Measurements from ENCODE around the gene KIRREL3.

Gene KIRREL3

GRCh38 chr11:126419801-126420697 lies 580.5 kb downstream of the KIRREL3 start:
- no peak for DNase-seq (ENCODE audit: low spot score)

GRCh38 chr11:126418887-126419286 lies 581.7 kb downstream of the KIRREL3 start:
- DNase-seq (ENCODE audit: low spot score), result no peak

DNA sequence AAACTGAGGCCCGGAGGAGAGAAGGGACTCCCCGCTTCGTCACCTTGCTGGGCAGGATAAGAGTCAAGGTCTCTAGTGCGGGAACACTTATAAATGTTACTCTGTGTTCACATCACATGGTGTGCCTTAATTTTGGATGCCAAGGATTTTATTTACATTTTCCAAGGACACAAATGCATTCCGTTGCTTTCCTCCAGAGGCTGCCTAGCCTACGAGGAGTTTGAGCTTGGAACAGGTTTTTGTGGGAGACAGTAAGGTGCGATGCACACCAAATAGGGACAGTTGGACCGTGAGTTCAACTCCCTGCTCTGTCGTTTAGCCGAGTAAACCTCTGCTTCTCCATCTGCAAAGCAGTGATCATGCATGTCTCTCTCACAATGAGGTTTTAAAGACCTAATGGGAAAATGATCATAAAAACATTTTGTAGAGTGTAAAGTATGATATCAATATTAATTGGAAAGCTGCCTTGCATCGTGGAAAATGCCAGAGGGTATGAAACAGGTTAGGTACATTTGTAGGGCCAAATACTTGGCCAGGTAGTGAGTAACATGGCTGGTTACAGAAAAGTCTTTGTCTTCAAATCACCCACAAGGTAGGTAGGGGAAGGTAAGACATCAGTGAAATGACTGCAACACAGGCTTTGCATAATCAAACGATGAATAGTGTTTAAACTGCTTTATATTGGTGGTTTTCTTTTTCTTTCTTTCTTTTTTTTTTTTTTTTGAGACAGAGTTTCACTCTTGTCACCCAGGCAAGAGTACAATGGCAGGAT lies 583.3 kb downstream of the KIRREL3 start:
- no peak for DNase-seq (ENCODE audit: low spot score)

DNA sequence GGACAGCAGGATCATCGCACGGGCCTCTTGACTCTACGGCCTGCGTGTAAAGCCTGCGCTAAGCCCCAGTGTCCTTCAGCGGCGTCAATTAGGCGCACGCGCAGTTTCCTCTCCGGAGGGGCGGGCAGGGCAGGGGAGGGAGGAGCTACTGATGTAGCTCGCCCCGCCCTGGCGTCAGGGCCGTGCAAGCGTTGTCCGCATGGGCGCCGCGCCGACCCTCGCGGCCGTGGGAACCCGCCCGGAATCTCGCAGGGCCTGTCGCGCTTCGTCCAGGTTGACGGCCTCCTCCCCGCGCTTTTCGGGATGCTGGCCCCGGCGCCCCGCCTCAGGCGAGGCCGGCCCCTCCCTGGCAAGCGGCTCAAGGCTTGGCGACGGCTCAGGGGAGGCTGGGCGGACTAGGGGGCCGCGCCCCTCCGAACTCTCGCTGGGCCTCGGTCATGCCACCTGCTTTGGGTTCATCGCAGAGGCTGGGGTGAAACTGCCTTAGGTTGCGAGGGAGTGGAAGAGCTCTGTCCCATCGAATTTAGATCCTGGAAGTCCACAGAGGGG lies 584.0 kb downstream of the KIRREL3 start:
- DNase-seq (ENCODE audit: low spot score), result peak; percentile 69

- no peak for DNase-seq (ENCODE audit: low spot score)
Measured at GRCh38 chr11:126415669-126416420, 584.7 kb downstream of the KIRREL3 start.

GRCh38 chr11:126415128-126415527 lies 585.4 kb downstream of the KIRREL3 start:
- DNase-seq (ENCODE audit: low spot score), result no peak

GRCh38 chr11:126414615-126415014 lies 586.0 kb downstream of the KIRREL3 start:
- no peak for DNase-seq (ENCODE audit: low spot score)

DNA sequence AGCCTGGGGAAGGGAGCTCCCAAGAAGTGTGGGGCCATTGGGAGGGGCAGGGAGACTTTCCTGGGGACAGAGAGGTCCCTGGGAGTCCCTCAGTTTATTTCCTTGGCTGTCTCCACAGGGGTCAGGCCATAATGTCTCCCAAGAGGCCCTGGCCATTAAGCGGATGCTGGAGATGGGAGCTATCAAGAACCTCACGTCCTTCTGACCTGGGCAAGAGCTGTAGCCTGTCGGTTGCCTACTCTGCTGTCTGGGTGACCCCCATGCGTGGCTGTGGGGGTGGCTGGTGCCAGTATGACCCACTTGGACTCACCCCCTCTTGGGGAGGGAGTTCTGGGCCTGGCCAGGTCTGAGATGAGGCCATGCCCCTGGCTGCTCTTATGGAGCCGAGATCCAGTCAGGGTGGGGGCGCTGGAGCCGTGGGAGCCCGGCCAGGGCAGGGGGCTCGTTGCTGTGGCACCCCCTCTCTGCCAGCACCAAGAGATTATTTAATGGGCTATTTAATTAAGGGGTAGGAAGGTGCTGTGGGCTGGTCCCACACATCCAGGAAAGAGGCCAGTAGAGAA lies 586.6 kb downstream of the KIRREL3 start:
- no peak for DNase-seq (ENCODE audit: low spot score)

DNA sequence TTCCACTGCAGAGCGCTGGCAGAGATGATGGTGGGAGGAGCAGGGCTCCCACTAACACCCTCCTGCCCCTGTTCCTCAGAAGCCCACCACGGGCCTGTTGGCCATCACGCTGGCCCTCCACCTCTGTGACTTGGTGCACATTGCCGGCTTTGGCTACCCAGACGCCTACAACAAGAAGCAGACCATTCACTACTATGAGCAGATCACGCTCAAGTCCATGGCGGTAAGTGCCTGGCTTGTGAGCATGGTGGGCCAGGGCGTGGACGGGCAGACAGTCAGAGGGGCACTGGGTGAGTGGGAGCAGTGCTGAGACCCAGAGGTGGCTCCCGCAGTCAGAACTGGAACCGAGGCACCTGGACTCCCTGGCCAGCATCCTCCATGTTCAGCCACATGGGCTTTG lies 587.1 kb downstream of the KIRREL3 start:
- DNase-seq (ENCODE audit: low spot score), result no peak

DNA sequence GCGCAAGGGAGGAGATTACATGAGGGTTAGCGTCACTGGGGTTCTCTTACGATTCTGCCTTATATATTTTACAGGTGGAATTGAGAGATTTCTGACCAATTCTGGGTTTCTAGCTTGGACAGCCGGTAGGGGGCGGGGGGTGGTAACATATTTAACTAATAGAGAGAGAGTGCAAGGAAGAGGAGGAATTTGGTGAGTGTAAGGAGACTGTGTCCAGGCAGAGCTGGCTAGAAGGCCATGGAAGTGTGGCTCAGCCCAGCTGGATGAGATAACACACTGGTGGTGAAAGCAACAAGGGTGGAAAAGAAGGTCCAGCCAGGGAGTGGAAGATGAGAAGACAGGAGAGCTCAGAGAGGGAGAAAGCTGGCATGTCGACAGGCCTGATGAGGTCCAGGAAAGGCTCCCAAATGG lies 588.6 kb downstream of the KIRREL3 start:
- no peak for DNase-seq (ENCODE audit: low spot score)

GRCh38 chr11:126410649-126411048 lies 589.9 kb downstream of the KIRREL3 start:
- DNase-seq (ENCODE audit: low spot score), result no peak

GRCh38 chr11:126409620-126409985 lies 591.0 kb downstream of the KIRREL3 start:
- no peak for DNase-seq (ENCODE audit: low spot score)

DNA sequence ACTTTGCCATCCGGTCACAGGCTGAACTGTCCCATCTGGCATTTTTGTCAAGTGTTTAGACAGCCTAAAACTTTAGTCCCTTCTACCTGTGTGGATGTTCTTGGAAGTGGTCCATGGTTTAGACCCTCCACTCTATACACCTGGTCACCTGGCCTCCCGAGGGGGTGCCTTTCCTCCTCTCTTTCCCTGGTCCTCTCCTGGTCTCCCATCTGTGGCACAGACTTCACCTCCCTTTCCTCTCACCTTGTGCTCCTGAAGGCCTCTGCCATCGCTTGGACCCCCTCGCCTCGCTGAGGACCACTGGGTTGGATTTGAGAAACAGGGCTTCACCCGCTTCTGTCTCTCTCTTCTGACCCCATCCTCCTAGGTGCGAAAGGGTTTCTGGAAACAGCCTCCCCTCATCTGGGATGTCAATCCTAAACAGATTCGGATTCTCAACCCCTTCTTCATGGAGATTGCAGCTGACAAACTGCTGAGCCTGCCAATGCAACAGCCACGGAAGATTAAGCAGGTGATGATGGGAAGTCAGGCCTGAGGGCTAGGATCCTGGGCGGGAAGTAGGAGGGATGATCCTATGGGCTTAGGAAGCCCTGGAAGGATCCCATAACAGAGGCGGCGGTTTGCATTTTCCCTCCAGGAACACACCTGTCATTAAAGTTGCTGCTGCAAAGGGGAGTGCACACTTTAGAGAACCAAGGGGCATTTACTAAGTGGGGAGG lies 591.5 kb downstream of the KIRREL3 start:
- DNase-seq (ENCODE audit: low spot score), result no peak

GRCh38 chr11:126408496-126408895 lies 592.1 kb downstream of the KIRREL3 start:
- DNase-seq (ENCODE audit: low spot score), result no peak

DNA sequence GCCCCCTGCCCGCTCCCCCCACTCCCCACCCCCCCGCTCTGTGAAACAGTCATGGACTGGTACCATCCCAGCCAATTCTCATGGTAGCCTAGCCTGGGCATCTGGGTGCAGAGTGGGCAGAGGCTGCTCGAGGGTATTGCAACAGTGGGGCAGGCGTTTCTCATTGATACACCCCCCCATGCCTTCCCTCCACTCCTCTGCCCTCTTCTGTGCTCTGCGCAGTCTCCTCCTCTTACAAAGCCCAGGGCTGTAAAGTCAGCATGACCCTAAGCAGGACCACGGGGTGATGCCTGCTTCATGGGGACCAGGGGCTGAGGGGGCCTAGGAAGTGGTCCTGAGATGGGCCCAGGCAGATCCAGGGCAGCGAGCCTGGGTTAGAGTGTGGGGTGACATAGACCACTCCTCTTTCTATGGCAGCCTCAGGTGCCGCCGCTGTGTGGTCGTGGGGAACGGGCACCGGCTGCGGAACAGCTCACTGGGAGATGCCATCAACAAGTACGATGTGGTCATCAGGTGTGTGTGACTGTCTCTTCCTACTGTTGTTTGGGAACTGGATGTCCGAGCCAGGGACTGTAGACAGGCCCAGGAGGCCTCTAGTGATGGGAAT lies 592.8 kb downstream of the KIRREL3 start:
- DNase-seq (ENCODE audit: low spot score), result no peak

DNA sequence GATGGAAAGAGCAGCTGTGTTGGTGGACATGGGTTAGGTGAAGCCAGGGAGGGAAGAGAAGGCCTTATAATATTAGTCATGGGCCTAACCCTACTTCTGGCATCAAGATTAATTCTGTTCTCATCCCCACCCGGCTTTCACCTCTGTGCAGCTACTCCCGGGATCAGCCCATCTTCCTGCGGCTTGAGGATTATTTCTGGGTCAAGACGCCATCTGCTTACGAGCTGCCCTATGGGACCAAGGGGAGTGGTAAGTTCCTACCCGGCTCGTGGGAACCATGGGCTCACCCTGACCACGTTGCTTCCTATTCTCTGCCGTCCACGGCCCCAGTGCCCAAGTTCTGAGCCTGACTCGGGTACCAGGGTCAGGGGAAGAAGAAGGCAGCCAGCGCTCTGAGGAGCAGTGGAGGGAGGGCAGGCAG lies 593.5 kb downstream of the KIRREL3 start:
- no peak for DNase-seq (ENCODE audit: low spot score)

- no peak for DNase-seq (ENCODE audit: low spot score)
Measured at GRCh38 chr11:126406368-126406767, 594.2 kb downstream of the KIRREL3 start.

DNA sequence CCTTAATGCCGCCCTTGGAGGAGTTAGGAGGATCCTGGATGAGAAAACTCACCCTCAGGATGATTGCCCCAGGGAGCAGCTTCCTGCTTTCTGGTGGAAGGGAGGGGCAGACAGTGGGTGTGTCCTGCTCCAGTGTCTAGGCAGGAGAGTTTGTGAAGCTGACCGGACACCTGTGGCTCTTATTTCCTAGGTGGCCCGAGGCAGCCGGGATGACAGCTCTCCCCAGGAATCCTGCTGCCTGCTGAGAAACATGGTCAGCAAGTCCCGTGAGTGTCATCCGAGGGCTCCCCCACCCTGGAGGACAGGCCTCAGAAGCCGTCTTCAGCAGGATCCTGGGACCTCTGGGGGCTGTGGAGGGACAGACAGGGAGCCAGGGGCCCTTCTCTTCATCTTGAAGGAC lies 594.7 kb downstream of the KIRREL3 start:
- no peak for DNase-seq (ENCODE audit: low spot score)

GRCh38 chr11:126405374-126405773 lies 595.2 kb downstream of the KIRREL3 start:
- DNase-seq (ENCODE audit: low spot score), result no peak

DNA sequence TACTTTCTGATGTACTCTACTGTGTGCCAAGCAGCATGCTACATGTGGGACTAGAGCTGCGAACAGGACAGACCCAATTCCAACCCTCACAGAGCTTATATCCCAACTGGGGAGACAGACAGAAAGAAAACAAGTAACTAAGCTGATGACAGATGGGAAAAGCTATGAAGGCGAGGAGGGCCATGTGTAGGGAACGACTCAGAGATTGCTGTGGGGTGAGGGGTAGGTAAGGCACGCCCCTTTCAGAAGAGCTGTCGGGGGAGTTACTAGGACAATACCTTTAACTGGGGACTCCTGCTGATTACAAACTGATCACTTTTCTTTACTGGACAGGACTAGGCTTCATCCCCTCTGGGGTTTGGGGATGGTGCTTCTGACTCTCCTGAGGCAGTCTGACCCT lies 596.2 kb downstream of the KIRREL3 start:
- DNase-seq (ENCODE audit: low spot score), result no peak

DNA sequence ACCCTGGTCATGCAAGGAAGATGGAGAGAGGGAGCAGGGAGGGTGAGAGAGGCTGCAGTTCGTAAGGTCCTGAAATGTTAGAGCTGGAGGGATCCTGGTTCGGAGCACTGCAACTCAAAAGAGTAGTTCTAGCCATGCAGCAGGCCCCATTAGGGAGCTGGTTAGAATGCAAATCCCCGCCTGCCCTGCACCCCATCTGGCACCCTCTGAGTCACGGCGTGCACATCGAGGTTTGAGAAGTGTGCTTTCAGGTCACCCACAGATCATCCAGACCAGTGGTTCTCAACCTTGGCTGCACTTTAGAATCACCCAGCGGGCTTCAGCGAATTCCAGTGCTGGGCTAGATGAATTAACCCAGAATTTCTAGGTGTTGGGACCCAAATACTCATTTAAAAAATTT lies 596.9 kb downstream of the KIRREL3 start:
- DNase-seq (ENCODE audit: low spot score), result no peak
